ENCODE results near the gene MCHR1.

DNA sequence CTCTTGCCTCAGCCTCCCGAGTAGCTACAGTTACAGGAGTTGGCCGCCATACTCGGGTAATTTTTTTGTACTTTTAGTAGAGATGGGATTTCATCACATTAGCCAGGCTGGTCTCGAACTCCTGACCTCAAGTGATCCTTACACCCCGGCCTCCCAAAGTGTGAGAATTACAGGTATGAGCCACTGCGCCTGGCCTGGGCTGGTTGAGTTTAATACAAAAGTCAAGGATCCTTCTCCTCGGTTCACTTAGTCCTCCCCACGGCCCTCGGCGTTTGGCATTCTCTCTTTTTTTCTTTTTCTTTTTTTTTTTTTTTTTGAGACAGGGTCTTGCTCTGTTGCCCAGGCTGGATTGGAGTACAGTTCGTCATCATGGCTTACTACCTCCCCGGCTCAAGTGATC, 33.0 kb downstream of the MCHR1 start:
- TF ChIP-seq, protein P1, sequence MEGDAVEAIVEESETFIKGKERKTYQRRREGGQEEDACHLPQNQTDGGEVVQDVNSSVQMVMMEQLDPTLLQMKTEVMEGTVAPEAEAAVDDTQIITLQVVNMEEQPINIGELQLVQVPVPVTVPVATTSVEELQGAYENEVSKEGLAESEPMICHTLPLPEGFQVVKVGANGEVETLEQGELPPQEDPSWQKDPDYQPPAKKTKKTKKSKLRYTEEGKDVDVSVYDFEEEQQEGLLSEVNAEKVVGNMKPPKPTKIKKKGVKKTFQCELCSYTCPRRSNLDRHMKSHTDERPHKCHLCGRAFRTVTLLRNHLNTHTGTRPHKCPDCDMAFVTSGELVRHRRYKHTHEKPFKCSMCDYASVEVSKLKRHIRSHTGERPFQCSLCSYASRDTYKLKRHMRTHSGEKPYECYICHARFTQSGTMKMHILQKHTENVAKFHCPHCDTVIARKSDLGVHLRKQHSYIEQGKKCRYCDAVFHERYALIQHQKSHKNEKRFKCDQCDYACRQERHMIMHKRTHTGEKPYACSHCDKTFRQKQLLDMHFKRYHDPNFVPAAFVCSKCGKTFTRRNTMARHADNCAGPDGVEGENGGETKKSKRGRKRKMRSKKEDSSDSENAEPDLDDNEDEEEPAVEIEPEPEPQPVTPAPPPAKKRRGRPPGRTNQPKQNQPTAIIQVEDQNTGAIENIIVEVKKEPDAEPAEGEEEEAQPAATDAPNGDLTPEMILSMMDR (conservative IDR thresholded peaks at IDR 0.05 in 1 of 2, IDR thresholded peaks at IDR 0.05 in 1 of 2; ENCODE audit: extremely low read depth in 1 of 2, insufficient read depth in 1 of 2, low read depth in 1 of 2, low read length in 2 of 2) = no peak
- no peak for TF ChIP-seq EZH2 (IDR thresholded peaks at IDR 0.05; ENCODE audit: borderline replicate concordance, low read length)
